ENCODE data around the gene TBX19. TPM values are rescaled to one million over a fixed set of nuclear protein-coding genes. Genes with fewer than 3 reads are reported as not detected.

Gene TBX19
- total RNA-seq, 1 donor from 2014 or later: 1.1 TPM

DNA sequence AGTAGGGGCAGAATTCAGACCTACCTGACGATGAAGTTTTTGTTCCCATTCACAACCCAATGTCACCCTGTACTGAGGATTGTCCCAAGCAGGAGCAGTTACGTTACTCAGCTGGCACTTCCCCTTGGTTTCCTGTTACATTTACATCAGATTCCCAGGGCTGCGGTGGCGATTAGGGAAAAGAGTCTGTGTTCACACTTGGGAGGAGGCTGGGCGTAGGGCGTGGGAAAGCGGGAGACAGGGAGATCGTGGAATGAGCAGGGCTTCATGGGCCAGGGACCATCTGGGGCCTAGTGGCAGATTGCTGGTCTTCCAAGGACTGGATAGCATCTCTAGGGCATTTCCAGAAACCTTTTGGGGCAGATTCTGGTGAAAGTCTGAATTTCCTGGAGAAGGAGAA is 39.0 kb downstream of the TBX19 start:
- H3K4me1 Mint-ChIP-seq (ENCODE audit: low read depth, unreplicated experiment): peaks cover 18% of the 10 kb centered on the region
- H3K27me3 Mint-ChIP-seq (ENCODE audit: low read depth, unreplicated experiment): no peaks in the 10 kb centered on the region
- H3K9me3 Mint-ChIP-seq (ENCODE audit: unreplicated experiment): peaks cover 4% of the 10 kb centered on the region
- DNase-seq (ENCODE audit: low read depth) (no peak), FAIRE-seq (no peak)
- Histone ChIP-seq H4K20me1 (ENCODE audit: insufficient read depth, low read length) (no peaks in the 10 kb centered on the region), H2AFZ (ENCODE audit: low read depth, low read length) (no peak overlapping the region), H3K9ac (ENCODE audit: low read length) (no peak overlapping the region), H3K9me3 (ENCODE audit: insufficient read depth, low read depth, low read length) (no peaks in the 10 kb centered on the region), H3K4me3 (ENCODE audit: insufficient read depth, low read depth, low read length) (no peak overlapping the region), H3K4me2 (ENCODE audit: low read length) (no peak overlapping the region), H3K79me2 (ENCODE audit: insufficient read depth, low read length) (no peaks in the 10 kb centered on the region), H3K4me1 (ENCODE audit: insufficient read depth, low read length) (peaks cover 11% of the 10 kb centered on the region), H3K27me3 (ENCODE audit: insufficient read depth, low read length) (no peaks in the 10 kb centered on the region), H3K27ac (ENCODE audit: low read depth, low read length) (no peak overlapping the region), H3K36me3 (ENCODE audit: insufficient read depth, low read length) (no peaks in the 10 kb centered on the region)
- TF ChIP-seq EZH2 (IDR thresholded peaks at IDR 0.05; ENCODE audit: insufficient read depth, low read length): no peak
- TF ChIP-seq, protein P1, sequence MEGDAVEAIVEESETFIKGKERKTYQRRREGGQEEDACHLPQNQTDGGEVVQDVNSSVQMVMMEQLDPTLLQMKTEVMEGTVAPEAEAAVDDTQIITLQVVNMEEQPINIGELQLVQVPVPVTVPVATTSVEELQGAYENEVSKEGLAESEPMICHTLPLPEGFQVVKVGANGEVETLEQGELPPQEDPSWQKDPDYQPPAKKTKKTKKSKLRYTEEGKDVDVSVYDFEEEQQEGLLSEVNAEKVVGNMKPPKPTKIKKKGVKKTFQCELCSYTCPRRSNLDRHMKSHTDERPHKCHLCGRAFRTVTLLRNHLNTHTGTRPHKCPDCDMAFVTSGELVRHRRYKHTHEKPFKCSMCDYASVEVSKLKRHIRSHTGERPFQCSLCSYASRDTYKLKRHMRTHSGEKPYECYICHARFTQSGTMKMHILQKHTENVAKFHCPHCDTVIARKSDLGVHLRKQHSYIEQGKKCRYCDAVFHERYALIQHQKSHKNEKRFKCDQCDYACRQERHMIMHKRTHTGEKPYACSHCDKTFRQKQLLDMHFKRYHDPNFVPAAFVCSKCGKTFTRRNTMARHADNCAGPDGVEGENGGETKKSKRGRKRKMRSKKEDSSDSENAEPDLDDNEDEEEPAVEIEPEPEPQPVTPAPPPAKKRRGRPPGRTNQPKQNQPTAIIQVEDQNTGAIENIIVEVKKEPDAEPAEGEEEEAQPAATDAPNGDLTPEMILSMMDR (IDR thresholded peaks at IDR 0.05; ENCODE audit: insufficient read depth, low read depth, low read length): no peak
- no peak overlapping the region for H3K4me3 Mint-ChIP-seq (ENCODE audit: unreplicated experiment)
- peaks cover 2% of the 10 kb centered on the region for H3K36me3 Mint-ChIP-seq (ENCODE audit: low read depth, unreplicated experiment)
- no peak overlapping the region for H3K27ac Mint-ChIP-seq (ENCODE audit: unreplicated experiment)

DNA sequence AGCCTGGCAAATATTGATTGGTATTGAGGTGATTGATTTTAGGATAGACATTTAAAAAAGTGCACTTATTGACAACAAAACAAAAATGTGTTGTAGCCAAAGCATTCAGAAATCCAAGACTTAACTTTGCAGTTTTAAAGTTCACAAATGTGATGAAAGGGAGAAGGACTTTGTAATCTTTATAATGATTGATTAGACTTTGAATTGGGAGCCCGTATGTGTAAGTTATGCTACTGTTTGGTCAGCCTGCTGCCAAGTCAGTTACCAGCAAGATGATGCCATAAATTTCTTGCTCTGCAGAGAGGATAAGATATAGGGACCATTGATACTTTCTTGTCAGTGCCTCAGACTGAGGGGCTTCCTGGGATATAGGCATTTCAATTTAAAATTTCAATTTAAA is 39.5 kb downstream of the TBX19 start:
- Histone ChIP-seq H3K4me2 (ENCODE audit: low read length) (no peak overlapping the region), H4K20me1 (ENCODE audit: insufficient read depth, low read length) (no peaks in the 10 kb centered on the region), H2AFZ (ENCODE audit: low read depth, low read length) (no peak overlapping the region), H3K9me3 (ENCODE audit: insufficient read depth, low read depth, low read length) (no peaks in the 10 kb centered on the region), H3K36me3 (ENCODE audit: insufficient read depth, low read length) (no peaks in the 10 kb centered on the region), H3K27me3 (ENCODE audit: insufficient read depth, low read length) (no peaks in the 10 kb centered on the region), H3K9ac (ENCODE audit: low read length) (no peak overlapping the region), H3K4me1 (ENCODE audit: insufficient read depth, low read length) (peaks cover 11% of the 10 kb centered on the region), H3K27ac (ENCODE audit: low read depth, low read length) (no peak overlapping the region), H3K79me2 (ENCODE audit: insufficient read depth, low read length) (no peaks in the 10 kb centered on the region), H3K4me3 (ENCODE audit: insufficient read depth, low read depth, low read length) (no peak overlapping the region)
- Mint-ChIP-seq H3K27me3 (ENCODE audit: low read depth, unreplicated experiment) (no peaks in the 10 kb centered on the region), H3K9me3 (ENCODE audit: unreplicated experiment) (peaks cover 6% of the 10 kb centered on the region), H3K4me1 (ENCODE audit: low read depth, unreplicated experiment) (peaks cover 18% of the 10 kb centered on the region), H3K36me3 (ENCODE audit: low read depth, unreplicated experiment) (no peaks in the 10 kb centered on the region), H3K4me3 (ENCODE audit: unreplicated experiment) (no peak overlapping the region), H3K27ac (ENCODE audit: unreplicated experiment) (no peak overlapping the region)
- TF ChIP-seq EZH2 (IDR thresholded peaks at IDR 0.05; ENCODE audit: insufficient read depth, low read length): no peak
- TF ChIP-seq, protein P1 (IDR thresholded peaks at IDR 0.05; ENCODE audit: insufficient read depth, low read depth, low read length): no peak
- FAIRE-seq (no peak), DNase-seq (ENCODE audit: low read depth) (no peak)

DNA sequence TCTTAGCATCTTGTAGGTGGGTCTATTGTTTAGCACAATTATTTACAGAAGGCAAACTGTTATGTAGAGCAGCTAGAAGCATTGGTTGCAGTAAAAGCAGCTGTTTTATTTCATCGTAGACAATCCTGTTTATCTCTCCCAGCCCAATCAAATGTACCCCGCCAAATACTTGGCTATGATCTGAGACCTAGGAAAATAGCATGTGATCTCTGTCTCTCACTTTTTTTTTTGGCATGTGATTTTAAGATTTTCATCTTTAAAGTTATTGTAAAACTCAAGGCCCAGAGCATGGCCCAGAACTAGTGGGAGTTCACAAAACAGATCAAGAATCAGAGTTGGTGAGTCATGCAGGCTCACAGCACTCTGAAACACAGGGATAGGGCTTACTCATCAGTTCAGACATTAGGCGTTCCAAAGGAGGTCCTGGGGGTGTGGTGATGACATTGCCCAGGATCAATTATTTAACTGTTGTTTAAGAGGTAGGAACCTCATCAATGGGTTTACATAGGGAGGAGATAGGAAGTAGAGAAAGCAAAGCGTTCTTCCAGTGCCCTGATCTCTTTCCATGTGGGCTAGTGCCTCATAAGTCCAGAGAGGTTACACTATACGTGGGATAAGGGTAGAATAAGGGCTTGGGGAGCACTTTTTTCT is 40.2 kb downstream of the TBX19 start:
- peak overlapping the region; percentile 59 for H3K27ac Mint-ChIP-seq (ENCODE audit: unreplicated experiment)
- no peaks in the 10 kb centered on the region for H3K36me3 Mint-ChIP-seq (ENCODE audit: low read depth, unreplicated experiment)

More for the DNA sequence above, 40.2 kb downstream of the TBX19 start:
- Histone ChIP-seq H3K4me2 (ENCODE audit: low read length) (peak overlapping the region; percentile 18), H3K79me2 (ENCODE audit: insufficient read depth, low read length) (no peaks in the 10 kb centered on the region), H3K27me3 (ENCODE audit: insufficient read depth, low read length) (no peaks in the 10 kb centered on the region), H2AFZ (ENCODE audit: low read depth, low read length) (no peak overlapping the region), H3K9ac (ENCODE audit: low read length) (no peak overlapping the region), H3K4me1 (ENCODE audit: insufficient read depth, low read length) (peaks cover 11% of the 10 kb centered on the region), H3K4me3 (ENCODE audit: insufficient read depth, low read depth, low read length) (no peak overlapping the region), H3K36me3 (ENCODE audit: insufficient read depth, low read length) (no peaks in the 10 kb centered on the region), H3K9me3 (ENCODE audit: insufficient read depth, low read depth, low read length) (no peaks in the 10 kb centered on the region), H4K20me1 (ENCODE audit: insufficient read depth, low read length) (no peaks in the 10 kb centered on the region), H3K27ac (ENCODE audit: low read depth, low read length) (no peak overlapping the region)
- no peak overlapping the region for H3K4me3 Mint-ChIP-seq (ENCODE audit: unreplicated experiment)
- peaks cover 6% of the 10 kb centered on the region for H3K9me3 Mint-ChIP-seq (ENCODE audit: unreplicated experiment)
- peaks cover 18% of the 10 kb centered on the region for H3K4me1 Mint-ChIP-seq (ENCODE audit: low read depth, unreplicated experiment)
- FAIRE-seq (peak; percentile 90), DNase-seq (ENCODE audit: low read depth) (peak; percentile 85)
- TF ChIP-seq EZH2 (IDR thresholded peaks at IDR 0.05; ENCODE audit: insufficient read depth, low read length): no peak
- TF ChIP-seq, protein P1 (IDR thresholded peaks at IDR 0.05; ENCODE audit: insufficient read depth, low read depth, low read length): no peak
- no peaks in the 10 kb centered on the region for H3K27me3 Mint-ChIP-seq (ENCODE audit: low read depth, unreplicated experiment)
